Skeletal muscle satellite cell (primary cell): ENCODE measurements around the gene LPP.

Source experiments
- H3K27me3 ChIP-seq: 2 replicates; pipeline ENCODE4 v1.7.0; 2013; ENCODE audit warnings: low read length; ENCODE audit not compliant: control insufficient read depth, insufficient read depth
- H3K36me3 ChIP-seq: 2 replicates; pipeline ENCODE4 v1.7.0; 2013; ENCODE audit warnings: mild to moderate bottlenecking, control low read depth, low read length; ENCODE audit not compliant: insufficient read depth
- H3K4me1 ChIP-seq: 2 replicates; pipeline ENCODE4 v1.7.0; 2013; ENCODE audit warnings: low read length; ENCODE audit not compliant: control insufficient read depth, insufficient read depth
- H3K4me2 ChIP-seq: 2 replicates; pipeline ENCODE4 v1.7.0; 2013; ENCODE audit warnings: mild to moderate bottlenecking, low read length
- H3K4me3 ChIP-seq: 2 replicates; pipeline ENCODE4 v1.7.0; 2013; ENCODE audit warnings: low read length
- H3K9ac ChIP-seq: 2 replicates; pipeline ENCODE4 v1.7.0; 2013; ENCODE audit warnings: mild to moderate bottlenecking, low read depth, low read length, moderate library complexity
- H3K9me3 ChIP-seq: replicated peaks from 2 replicates; pipeline ENCODE4 v1.7.0; 2013; ENCODE audit warnings: mild to moderate bottlenecking, control low read depth, low read length

LPP gene

GRCh38 chr3:188482929-188483328 is 329.0 kb downstream of the LPP start:
- Histone ChIP-seq H3K27me3 (no peaks in the 10 kb centered on the region), H3K4me3 (no peak overlapping the region), H3K4me2 (no peak overlapping the region), H3K4me1 (peaks cover 23% of the 10 kb centered on the region), H3K9me3 (no peaks in the 10 kb centered on the region), H3K9ac (no peak overlapping the region), H3K36me3 (peaks cover 9% of the 10 kb centered on the region)

GRCh38 chr3:188486126-188486525 is 332.2 kb downstream of the LPP start:
- H3K36me3 ChIP-seq = peaks cover 9% of the 10 kb centered on the region
- H3K27me3 ChIP-seq = no peaks in the 10 kb centered on the region
- H3K9me3 ChIP-seq = no peaks in the 10 kb centered on the region
- peaks cover 37% of the 10 kb centered on the region for H3K4me1 ChIP-seq
- H3K4me3 ChIP-seq = no peak overlapping the region
- peak overlapping the region; percentile 58 for H3K9ac ChIP-seq
- H3K4me2 ChIP-seq = peak overlapping the region; percentile 20

GRCh38 chr3:188486952-188487351 is 333.0 kb downstream of the LPP start:
- Histone ChIP-seq H3K4me2 (no peak overlapping the region), H3K4me1 (peaks cover 45% of the 10 kb centered on the region), H3K27me3 (no peaks in the 10 kb centered on the region), H3K4me3 (no peak overlapping the region), H3K36me3 (peaks cover 9% of the 10 kb centered on the region), H3K9me3 (no peaks in the 10 kb centered on the region), H3K9ac (no peak overlapping the region)

DNA sequence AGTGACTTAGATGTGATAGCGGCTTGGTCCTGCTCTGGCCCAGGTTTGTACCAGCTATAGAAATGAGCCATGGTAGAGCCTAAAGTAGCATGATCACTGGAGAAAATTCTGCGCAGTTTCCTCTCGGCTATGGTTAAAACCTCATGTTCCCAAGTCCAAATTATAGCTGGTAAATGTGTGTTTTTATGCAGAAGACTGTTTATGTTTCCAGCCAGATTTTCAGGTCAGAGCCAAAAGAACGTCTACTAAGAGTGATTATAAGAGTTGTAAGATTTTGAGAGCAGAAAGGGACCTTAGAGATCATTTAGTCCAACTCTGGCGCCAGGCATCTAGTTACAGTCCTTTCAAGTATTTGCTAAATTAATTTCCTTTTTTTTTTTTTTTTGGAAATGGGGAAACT is 333.7 kb downstream of the LPP start:
- Histone ChIP-seq H3K4me1 (peaks cover 47% of the 10 kb centered on the region), H3K4me3 (no peak overlapping the region), H3K4me2 (no peak overlapping the region), H3K27me3 (no peaks in the 10 kb centered on the region), H3K36me3 (peaks cover 9% of the 10 kb centered on the region), H3K9me3 (no peaks in the 10 kb centered on the region), H3K9ac (no peak overlapping the region)

DNA sequence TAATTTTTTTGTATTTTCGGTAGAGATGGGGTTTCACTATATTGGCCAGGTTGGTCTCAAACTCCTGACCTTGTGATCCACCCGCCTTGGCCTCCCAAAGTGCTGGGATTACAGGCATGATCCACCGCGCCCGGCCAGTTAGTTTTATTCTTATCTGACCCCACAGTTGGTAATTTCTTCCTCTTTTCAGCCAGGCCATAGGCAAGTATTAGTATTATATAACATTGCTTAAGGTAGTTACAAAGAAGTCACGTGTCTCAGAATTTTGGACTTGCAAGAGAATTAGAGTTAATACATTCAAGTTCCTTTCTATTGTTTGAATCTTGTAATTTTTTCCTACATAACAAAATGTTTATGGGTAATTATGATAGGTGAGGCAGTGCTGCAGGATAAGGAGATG is 334.8 kb downstream of the LPP start:
- Histone ChIP-seq H3K9me3 (no peaks in the 10 kb centered on the region), H3K27me3 (no peaks in the 10 kb centered on the region), H3K36me3 (peaks cover 9% of the 10 kb centered on the region), H3K4me1 (peaks cover 44% of the 10 kb centered on the region), H3K4me2 (no peak overlapping the region), H3K9ac (no peak overlapping the region), H3K4me3 (no peak overlapping the region)

GRCh38 chr3:188489639-188490405 is 335.9 kb downstream of the LPP start:
- H3K9me3 ChIP-seq = no peaks in the 10 kb centered on the region
- H3K9ac ChIP-seq = peak overlapping the region; percentile 2
- H3K27me3 ChIP-seq = no peaks in the 10 kb centered on the region
- peaks cover 41% of the 10 kb centered on the region for H3K4me1 ChIP-seq
- peaks cover 5% of the 10 kb centered on the region for H3K36me3 ChIP-seq
- H3K4me2 ChIP-seq = no peak overlapping the region
- no peak overlapping the region for H3K4me3 ChIP-seq

GRCh38 chr3:188490416-188490815 is 336.5 kb downstream of the LPP start:
- Histone ChIP-seq H3K4me2 (no peak overlapping the region), H3K36me3 (no peaks in the 10 kb centered on the region), H3K27me3 (no peaks in the 10 kb centered on the region), H3K4me3 (no peak overlapping the region), H3K9me3 (no peaks in the 10 kb centered on the region), H3K9ac (no peak overlapping the region), H3K4me1 (peaks cover 37% of the 10 kb centered on the region)

DNA sequence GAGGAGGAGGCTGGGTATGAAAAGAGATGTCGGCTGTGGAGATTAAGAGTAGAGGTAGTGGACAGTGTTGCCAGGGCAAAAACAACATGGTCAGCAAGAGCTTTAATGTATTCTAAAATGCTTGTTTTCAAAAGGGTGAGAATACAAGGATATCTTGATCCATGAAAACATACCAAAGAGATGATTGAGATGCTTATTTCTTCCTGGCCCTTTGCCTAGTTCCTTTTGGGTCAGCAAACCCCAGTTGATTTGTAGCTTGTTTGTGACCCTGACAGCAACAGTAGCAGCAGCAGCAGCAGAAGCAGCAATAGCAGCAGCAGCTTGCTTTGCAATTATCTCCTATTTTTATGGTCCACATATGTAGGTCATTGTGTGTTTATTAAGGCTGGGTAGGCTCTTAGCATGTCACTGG is 337.3 kb downstream of the LPP start:
- H3K4me1 ChIP-seq = peaks cover 31% of the 10 kb centered on the region
- no peaks in the 10 kb centered on the region for H3K27me3 ChIP-seq
- H3K4me3 ChIP-seq = no peak overlapping the region
- H3K9me3 ChIP-seq = no peaks in the 10 kb centered on the region
- H3K4me2 ChIP-seq = peak overlapping the region; percentile 49
- H3K9ac ChIP-seq = peak overlapping the region; percentile 50
- no peaks in the 10 kb centered on the region for H3K36me3 ChIP-seq

DNA sequence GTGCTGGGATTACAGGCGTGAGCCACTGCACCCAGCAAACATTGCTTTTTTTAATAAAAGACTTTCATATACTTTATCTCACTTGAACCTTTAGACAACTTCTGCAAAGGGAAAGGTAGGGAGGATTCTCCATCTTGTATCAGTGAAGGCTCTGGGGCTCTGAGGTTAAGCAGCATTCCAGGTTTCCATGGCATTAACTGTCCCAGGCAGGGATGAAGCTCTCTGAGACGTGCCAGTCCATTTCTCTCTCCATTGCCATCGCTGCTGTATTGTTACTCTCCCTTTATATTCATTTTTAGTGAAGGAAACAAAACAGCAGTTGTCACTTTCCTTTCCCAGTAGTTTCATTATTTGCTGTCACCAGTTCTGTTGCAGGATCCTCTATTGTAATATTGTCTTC is 342.4 kb downstream of the LPP start:
- no peaks in the 10 kb centered on the region for H3K27me3 ChIP-seq
- no peak overlapping the region for H3K4me3 ChIP-seq
- no peak overlapping the region for H3K4me2 ChIP-seq
- H3K4me1 ChIP-seq = peaks cover 20% of the 10 kb centered on the region
- no peaks in the 10 kb centered on the region for H3K36me3 ChIP-seq
- no peaks in the 10 kb centered on the region for H3K9me3 ChIP-seq
- no peak overlapping the region for H3K9ac ChIP-seq

GRCh38 chr3:188497021-188497420 is 343.1 kb downstream of the LPP start:
- Histone ChIP-seq H3K4me3 (no peak overlapping the region), H3K4me1 (peaks cover 14% of the 10 kb centered on the region), H3K9me3 (no peaks in the 10 kb centered on the region), H3K4me2 (peak overlapping the region; percentile 17), H3K36me3 (no peaks in the 10 kb centered on the region), H3K9ac (no peak overlapping the region), H3K27me3 (no peaks in the 10 kb centered on the region)

- H3K4me3 ChIP-seq = no peak overlapping the region
- peaks cover 4% of the 10 kb centered on the region for H3K9me3 ChIP-seq
- no peak overlapping the region for H3K4me2 ChIP-seq
- peaks cover 17% of the 10 kb centered on the region for H3K4me1 ChIP-seq
- no peak overlapping the region for H3K9ac ChIP-seq
- no peaks in the 10 kb centered on the region for H3K27me3 ChIP-seq
- no peaks in the 10 kb centered on the region for H3K36me3 ChIP-seq
Observed at GRCh38 chr3:188503647-188504046, 349.7 kb downstream of the LPP start.

- Histone ChIP-seq H3K4me2 (no peak overlapping the region), H3K4me1 (peaks cover 20% of the 10 kb centered on the region), H3K9me3 (peaks cover 4% of the 10 kb centered on the region), H3K36me3 (no peaks in the 10 kb centered on the region), H3K4me3 (no peak overlapping the region), H3K27me3 (no peaks in the 10 kb centered on the region), H3K9ac (no peak overlapping the region)
Observed at GRCh38 chr3:188505151-188505550, 351.2 kb downstream of the LPP start.
